Neural cell (in vitro differentiated cells): ENCODE results near the gene ATF7IP. TPM values are rescaled to one million over a fixed set of nuclear protein-coding genes. Genes with fewer than 3 reads are reported as not detected.

Experiments
- H2AFZ ChIP-seq: fragments of 200-600, 300-800 bp; sonication (generic), shearing (Covaris generic); 2 replicates; pipeline ENCODE4 v1.6.0; 2014; ENCODE audit warnings: low read depth, mild to moderate bottlenecking, antibody characterized with exemption, low read length, moderate library complexity
- H3F3A ChIP-seq: fragments of 200-600 bp; shearing (Covaris generic); 2 replicates; pipeline ENCODE4 v1.6.1; 2016; ENCODE audit warnings: mild to moderate bottlenecking, moderate library complexity, mixed read lengths, antibody characterized with exemption, low read length; ENCODE audit not compliant: insufficient read depth, poor library complexity, severe bottlenecking
- H3K27ac ChIP-seq: fragments of 200-600, 300-800 bp; sonication (generic), shearing (Covaris generic); 2 replicates; pipeline ENCODE4 v1.5.1; 2014; ENCODE audit warnings: mild to moderate bottlenecking, low read length, moderate library complexity
- H3K27me3 ChIP-seq: fragments of 300-800, 200-600 bp; sonication (generic), shearing (Covaris generic); 2 replicates; pipeline ENCODE4 v1.6.0; 2014; ENCODE audit warnings: mild to moderate bottlenecking, low read depth, low read length, moderate library complexity; ENCODE audit not compliant: insufficient read depth
- H3K36me3 ChIP-seq: fragments of 300-800, 200-600 bp; sonication (generic), shearing (Covaris generic); 2 replicates; pipeline ENCODE4 v1.5.1; 2014; ENCODE audit warnings: mild to moderate bottlenecking, antibody characterized with exemption, low read length, moderate library complexity; ENCODE audit not compliant: insufficient read depth
- H3K4me2 ChIP-seq: fragments of 300-800, 200-600 bp; sonication (generic), shearing (Covaris generic); 2 replicates; pipeline ENCODE4 v1.6.0; 2014; ENCODE audit warnings: mild to moderate bottlenecking, low read length
- H3K4me3 ChIP-seq: fragments of 300-800, 200-600 bp; sonication (generic), shearing (Covaris generic); 2 replicates; pipeline ENCODE4 v1.5.1; 2014; ENCODE audit warnings: mild to moderate bottlenecking, low read length, moderate library complexity
- H3K79me2 ChIP-seq: fragments of 200-600 bp; shearing (Covaris generic); replicated peaks from 2 replicates; pipeline ENCODE4 v1.6.0; 2014; ENCODE audit warnings: mild to moderate bottlenecking, low read length, moderate library complexity; ENCODE audit not compliant: insufficient read depth
- H3K9ac ChIP-seq: fragments of 300-800, 200-600 bp; sonication (generic), shearing (Covaris generic); 2 replicates; pipeline ENCODE4 v1.6.1; 2016; ENCODE audit warnings: mild to moderate bottlenecking, low read length, mixed read lengths
- H3K9me2 ChIP-seq: fragments of 200-600 bp; shearing (Covaris generic); 2 replicates; pipeline ENCODE4 v1.6.1; 2016; ENCODE audit warnings: mild to moderate bottlenecking, low read length, mixed read lengths; ENCODE audit not compliant: insufficient read depth
- H3K9me3 ChIP-seq: fragments of 200-600, 300-800 bp; sonication (generic), shearing (Covaris generic); 2 replicates; pipeline ENCODE4 v1.6.1; 2016; ENCODE audit warnings: mild to moderate bottlenecking, mixed run types, low read length, moderate library complexity, mixed read lengths
- H4K20me1 ChIP-seq: fragments of 200-600 bp; shearing (Covaris generic); 2 replicates; pipeline ENCODE4 v1.6.1; 2016; ENCODE audit warnings: mild to moderate bottlenecking, mixed run types; ENCODE audit not compliant: insufficient read depth
- CTCF ChIP-seq: fragments of 450-650 bp; IDR thresholded peaks from 2 replicates; pipeline ENCODE4 v1.5.1; 2014; ENCODE audit warnings: antibody characterized with exemption, mild to moderate bottlenecking, moderate library complexity; ENCODE audit not compliant: poor library complexity, severe bottlenecking
- EP300 ChIP-seq: fragments of 450-650 bp; conservative IDR thresholded peaks from 2 replicates; pipeline ENCODE4 v1.6.1; 2014; ENCODE audit warnings: antibody characterized with exemption, mild to moderate bottlenecking, moderate library complexity; ENCODE audit not compliant: poor library complexity, severe bottlenecking
- EZH2 ChIP-seq: fragments of 200-600, 300-800 bp; shearing (Covaris generic), sonication (generic); IDR thresholded peaks from 2 replicates; pipeline ENCODE4 v1.6.1; 2014; ENCODE audit warnings: antibody characterized with exemption, low read length, borderline replicate concordance, mild to moderate bottlenecking; ENCODE audit not compliant: insufficient read depth, poor library complexity, severe bottlenecking
- MXI1 ChIP-seq: fragments of 450-650 bp; conservative IDR thresholded peaks from 2 replicates; pipeline ENCODE4 v1.6.1; 2014; ENCODE audit warnings: antibody characterized with exemption, mild to moderate bottlenecking; ENCODE audit not compliant: poor library complexity, severe bottlenecking
- POLR2AphosphoS5 ChIP-seq: IDR thresholded peaks from 2 replicates; pipeline ENCODE4 v1.6.1; 2012
- RAD21 ChIP-seq: fragments of 450-650 bp; conservative IDR thresholded peaks from 2 replicates; pipeline ENCODE4 v1.6.1; 2014; ENCODE audit warnings: antibody characterized with exemption, mild to moderate bottlenecking, moderate library complexity
- REST ChIP-seq: IDR thresholded peaks from 2 replicates; pipeline ENCODE4 v1.6.1; 2012; ENCODE audit warnings: borderline replicate concordance
- SMC3 ChIP-seq: fragments of 450-650 bp; conservative IDR thresholded peaks from 2 replicates; pipeline ENCODE4 v1.6.1; 2014; ENCODE audit warnings: antibody characterized with exemption, mild to moderate bottlenecking, moderate library complexity; ENCODE audit not compliant: poor library complexity
- TAF1 ChIP-seq: IDR thresholded peaks from 2 replicates; pipeline ENCODE4 v1.6.1; 2012; ENCODE audit warnings: low read depth
- polyA plus RNA-seq: library from polyadenylated mRNA; depleted of rRNA; stranded (reverse); fragments of >200 nt; gene quantifications from 2 replicates; pipeline ENCODE4 v1.2.3, GENCODE V29; 2014

Gene ATF7IP
- polyA plus RNA-seq, 1 donor from 2014 or later, result 34.8 TPM

DNA sequence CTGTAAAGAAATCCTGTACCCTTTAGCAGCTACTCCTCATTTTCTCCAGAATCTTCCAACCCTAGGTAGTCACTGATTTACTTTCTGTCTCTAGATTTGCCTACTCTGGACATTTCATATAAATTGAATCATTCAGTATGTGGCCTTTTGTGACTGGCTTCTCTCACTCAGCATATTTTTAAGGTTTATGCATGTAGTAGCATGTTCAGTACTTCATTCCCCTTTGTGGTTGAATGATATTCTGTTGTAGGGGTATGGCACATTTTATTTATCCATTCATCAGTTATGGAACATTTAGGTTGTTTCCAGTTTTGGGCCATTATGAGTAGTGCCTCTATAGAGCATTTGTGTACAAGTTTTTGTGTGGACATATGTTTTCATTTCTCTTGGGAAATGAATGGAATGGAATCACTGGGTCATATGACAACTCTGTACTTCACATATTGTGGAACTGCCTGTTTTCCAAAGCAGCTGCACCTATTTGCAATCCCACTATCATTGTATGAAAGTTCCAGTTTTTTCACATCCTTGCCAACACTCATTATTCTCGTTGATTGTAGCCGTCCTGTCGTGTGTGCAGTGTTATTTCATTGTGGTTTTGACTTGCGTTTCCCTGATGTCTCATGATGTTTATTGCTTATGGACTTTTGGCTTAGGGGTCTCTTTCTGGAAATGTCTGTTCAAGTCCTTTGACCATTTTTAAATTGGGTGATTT, 57.2 kb downstream of the ATF7IP start (continued):
- TF ChIP-seq EP300, result no peak
- TF ChIP-seq SMC3, result no peak

DNA sequence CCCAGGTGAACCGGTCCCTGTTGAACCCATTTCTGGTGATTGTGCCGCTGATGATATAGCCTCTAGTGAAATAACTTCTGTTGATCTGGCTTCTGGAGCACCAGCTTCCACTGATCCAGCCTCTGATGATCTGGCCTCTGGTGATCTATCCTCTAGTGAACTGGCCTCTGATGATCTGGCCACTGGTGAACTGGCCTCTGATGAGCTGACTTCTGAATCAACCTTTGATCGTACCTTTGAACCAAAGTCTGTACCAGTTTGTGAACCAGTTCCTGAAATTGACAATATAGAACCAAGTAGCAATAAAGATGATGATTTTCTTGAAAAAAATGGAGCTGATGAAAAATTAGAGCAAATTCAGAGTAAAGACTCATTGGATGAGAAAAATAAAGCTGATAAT, 59.1 kb downstream of the ATF7IP start:
- H3K4me3 ChIP-seq, result no peak overlapping the region
- peaks cover 6% of the 10 kb centered on the region for H3F3A ChIP-seq
- H3K36me3 ChIP-seq, result peaks cover 22% of the 10 kb centered on the region
- H3K27ac ChIP-seq, result no peak overlapping the region
- H4K20me1 ChIP-seq, result no peaks in the 10 kb centered on the region
- H3K9ac ChIP-seq, result no peak overlapping the region
- H3K27me3 ChIP-seq, result no peaks in the 10 kb centered on the region
- H2AFZ ChIP-seq, result no peak overlapping the region
- peaks cover 18% of the 10 kb centered on the region for H3K9me3 ChIP-seq
- no peaks in the 10 kb centered on the region for H3K9me2 ChIP-seq
- TF ChIP-seq EZH2 (no peak), SMC3 (no peak), EP300 (no peak), RAD21 (no peak), REST (no peak), MXI1 (no peak), TAF1 (no peak), POLR2AphosphoS5 (no peak), CTCF (no peak)
- H3K4me2 ChIP-seq, result no peak overlapping the region
- peaks cover 99% of the 10 kb centered on the region for H3K79me2 ChIP-seq

DNA sequence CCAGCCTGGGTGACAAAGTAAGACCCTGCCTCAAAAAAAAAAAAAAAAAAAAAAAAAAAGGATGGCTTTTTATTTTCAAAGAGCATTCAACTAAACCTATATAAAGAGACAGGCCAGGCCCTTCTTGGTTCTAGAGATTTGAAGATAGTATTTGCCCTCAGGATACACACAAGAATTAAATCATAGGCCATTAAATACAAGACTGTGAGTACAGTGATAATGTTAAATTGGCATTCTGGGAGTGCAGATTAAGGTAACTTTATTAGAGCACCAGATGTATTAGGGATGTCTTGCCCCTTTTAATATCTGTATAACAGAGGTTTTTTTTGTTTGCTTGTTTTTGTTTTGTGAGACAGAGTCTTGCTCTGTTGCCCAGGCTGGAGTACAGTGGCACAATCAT, 61.3 kb downstream of the ATF7IP start:
- peaks cover 14% of the 10 kb centered on the region for H3K36me3 ChIP-seq
- no peaks in the 10 kb centered on the region for H4K20me1 ChIP-seq
- no peak overlapping the region for H3K4me3 ChIP-seq
- no peak for TF ChIP-seq TAF1
- no peak for TF ChIP-seq REST
- no peak for TF ChIP-seq EP300
- no peak for TF ChIP-seq EZH2
- TF ChIP-seq RAD21, result no peak
- TF ChIP-seq POLR2AphosphoS5, result no peak
- TF ChIP-seq MXI1, result no peak
- H3K27me3 ChIP-seq, result no peaks in the 10 kb centered on the region
- peaks cover 99% of the 10 kb centered on the region for H3K79me2 ChIP-seq
- H3K9me3 ChIP-seq, result peaks cover 10% of the 10 kb centered on the region
- no peak overlapping the region for H2AFZ ChIP-seq
- H3K4me2 ChIP-seq, result no peak overlapping the region
- no peak overlapping the region for H3K9ac ChIP-seq
- H3K27ac ChIP-seq, result no peak overlapping the region
- no peaks in the 10 kb centered on the region for H3K9me2 ChIP-seq
- no peaks in the 10 kb centered on the region for H3F3A ChIP-seq
